OCI-LY1 (cell line): ENCODE results near the gene AP2B1.

Experiments used
- H2AFZ ChIP-seq: fragments of 200-600 bp; sonication (generic), shearing (Covaris generic); 2 replicates; pipeline ENCODE4 v1.6.0; 2014; ENCODE audit warnings: antibody characterized with exemption, mild to moderate bottlenecking, low read length
- H3F3A ChIP-seq: fragments of 200-600 bp; sonication (generic), shearing (Covaris generic); 2 replicates; pipeline ENCODE4 v1.6.0; 2014; ENCODE audit warnings: mild to moderate bottlenecking, antibody characterized with exemption, low read length, moderate library complexity; ENCODE audit not compliant: insufficient read depth
- H3K27ac ChIP-seq: fragments of 200-600 bp; sonication (generic); 2 replicates; pipeline ENCODE4 v1.5.1; 2014; ENCODE audit warnings: low read length, mixed run types, mild to moderate bottlenecking, low read depth; ENCODE audit not compliant: poor library complexity, severe bottlenecking
- H3K27me3 ChIP-seq: fragments of 200-600 bp; sonication (generic); 2 replicates; pipeline ENCODE4 v1.6.0; 2014; ENCODE audit warnings: antibody characterized with exemption, mild to moderate bottlenecking, low read length, moderate library complexity; ENCODE audit not compliant: insufficient read depth
- H3K36me3 ChIP-seq: fragments of 200-600 bp; sonication (generic); 2 replicates; pipeline ENCODE4 v1.6.1; 2014; ENCODE audit warnings: mild to moderate bottlenecking, antibody characterized with exemption, low read length, moderate library complexity, mixed read lengths; ENCODE audit not compliant: insufficient read depth
- H3K4me1 ChIP-seq: fragments of 200-600 bp; sonication (generic); 2 replicates; pipeline ENCODE4 v1.5.1; 2014; ENCODE audit warnings: mild to moderate bottlenecking, low read length, moderate library complexity; ENCODE audit not compliant: insufficient read depth, severe bottlenecking
- H3K4me2 ChIP-seq: fragments of 200-600 bp; sonication (generic), shearing (Covaris generic); 2 replicates; pipeline ENCODE4 v1.6.1; 2014; ENCODE audit warnings: low read length
- H3K4me3 ChIP-seq: fragments of 200-600 bp; sonication (generic); 2 replicates; pipeline ENCODE4 v1.5.1; 2014; ENCODE audit warnings: low read length, low read depth, mild to moderate bottlenecking, mixed read lengths; ENCODE audit not compliant: poor library complexity, severe bottlenecking
- H3K79me2 ChIP-seq: fragments of 200-600 bp; shearing (Covaris generic); 2 replicates; pipeline ENCODE4 v1.6.1; 2016; ENCODE audit warnings: mixed run types, low read length, mixed read lengths; ENCODE audit not compliant: insufficient read depth
- H3K9ac ChIP-seq: fragments of 200-600 bp; sonication (generic), shearing (Covaris generic); 2 replicates; pipeline ENCODE4 v1.6.1; 2014; ENCODE audit warnings: mild to moderate bottlenecking, low read length, mixed read lengths
- H3K9me2 ChIP-seq: fragments of 200-600 bp; sonication (generic), shearing (Covaris generic); 2 replicates; pipeline ENCODE4 v1.6.1; 2014; ENCODE audit warnings: low read depth, mild to moderate bottlenecking, low read length, mixed read lengths
- H3K9me3 ChIP-seq: fragments of 200-600 bp; shearing (Covaris generic); 2 replicates; pipeline ENCODE4 v1.6.1; 2014; ENCODE audit warnings: low read length, mixed read lengths
- H4K20me1 ChIP-seq: fragments of 200-600 bp; sonication (generic), shearing (Covaris generic); 2 replicates; pipeline ENCODE4 v1.6.0; 2016; ENCODE audit warnings: mild to moderate bottlenecking, low read length; ENCODE audit not compliant: insufficient read depth
- CTCF ChIP-seq: fragments of 200-600 bp; sonication (generic), shearing (Covaris generic); IDR thresholded peaks from 2 replicates; pipeline ENCODE4 v1.5.1; 2017; ENCODE audit warnings: mild to moderate bottlenecking, antibody characterized with exemption, low read length, moderate library complexity, mixed read lengths
- EZH2 ChIP-seq: fragments of 200-600 bp; sonication (generic), shearing (Covaris generic); IDR thresholded peaks from 2 replicates; pipeline ENCODE4 v1.8.0; 2017; ENCODE audit warnings: borderline replicate concordance, mixed run types, mild to moderate bottlenecking, antibody characterized with exemption, low read length, moderate library complexity, mixed read lengths

AP2B1 gene

DNA sequence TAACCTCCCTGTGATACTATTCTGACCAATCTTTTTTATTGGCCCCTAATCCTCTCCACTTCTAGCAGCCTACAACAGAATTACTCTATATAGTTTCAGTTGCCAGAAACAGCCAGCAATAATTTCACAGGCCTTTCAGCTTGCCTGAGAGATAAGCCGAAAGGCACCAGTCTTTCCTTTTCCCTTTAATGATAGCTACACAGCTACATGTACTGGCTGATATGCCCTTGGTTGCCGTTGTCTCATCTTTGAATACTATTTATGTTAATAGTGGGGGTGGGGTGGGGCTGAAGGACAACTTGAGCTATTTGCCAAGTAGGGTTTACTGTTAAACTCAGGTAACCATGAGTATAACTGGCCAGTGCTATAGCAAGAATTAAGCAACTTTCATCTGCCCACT, 108.5 kb downstream of the AP2B1 start:
- H3K4me3 ChIP-seq: no peak overlapping the region
- no peak overlapping the region for H3K4me2 ChIP-seq
- TF ChIP-seq CTCF (no peak), EZH2 (no peak)
- no peaks in the 10 kb centered on the region for H3K4me1 ChIP-seq
- peaks cover 20% of the 10 kb centered on the region; the same call in 1 of the 2 replicates for H3K36me3 ChIP-seq
- no peaks in the 10 kb centered on the region for H4K20me1 ChIP-seq
- H3K9me2 ChIP-seq: no peaks in the 10 kb centered on the region
- H3K9me3 ChIP-seq: no peaks in the 10 kb centered on the region
- no peak overlapping the region for H3K27ac ChIP-seq
- H3K9ac ChIP-seq: no peak overlapping the region
- no peaks in the 10 kb centered on the region for H3K79me2 ChIP-seq
- H2AFZ ChIP-seq: no peak overlapping the region
- no peaks in the 10 kb centered on the region for H3K27me3 ChIP-seq
- no peaks in the 10 kb centered on the region for H3F3A ChIP-seq

DNA sequence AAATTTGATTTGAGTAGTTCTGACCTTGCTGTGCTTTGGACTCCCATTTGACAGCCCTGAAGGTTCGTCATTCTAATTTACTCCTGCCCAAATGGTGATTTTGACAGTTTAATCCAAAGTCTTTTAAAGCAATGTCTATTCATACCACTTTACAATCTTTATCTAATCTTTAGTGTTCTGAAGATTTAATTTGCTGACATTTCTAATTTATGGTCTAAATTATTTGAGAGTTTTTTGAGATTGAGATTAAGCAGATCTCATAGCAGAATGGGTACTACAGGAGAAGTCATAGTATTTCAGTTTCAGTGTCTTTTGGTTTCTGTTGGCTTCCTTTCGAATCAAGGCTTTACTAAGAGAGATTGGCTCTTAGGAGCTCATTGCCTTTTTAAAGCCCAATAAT, 111.7 kb downstream of the AP2B1 start:
- H3K4me2 ChIP-seq: no peak overlapping the region
- TF ChIP-seq CTCF: no peak
- no peak for TF ChIP-seq EZH2
- H3K27me3 ChIP-seq: no peaks in the 10 kb centered on the region
- H3K27ac ChIP-seq: no peak overlapping the region
- H3F3A ChIP-seq: no peaks in the 10 kb centered on the region
- no peak overlapping the region for H3K4me3 ChIP-seq
- no peaks in the 10 kb centered on the region for H3K9me3 ChIP-seq
- no peaks in the 10 kb centered on the region for H3K9me2 ChIP-seq
- H3K36me3 ChIP-seq: peaks cover 15% of the 10 kb centered on the region; the same call in 1 of the 2 replicates
- no peaks in the 10 kb centered on the region for H4K20me1 ChIP-seq
- H3K9ac ChIP-seq: no peak overlapping the region
- H3K79me2 ChIP-seq: no peaks in the 10 kb centered on the region
- H3K4me1 ChIP-seq: no peaks in the 10 kb centered on the region
- no peak overlapping the region for H2AFZ ChIP-seq

DNA sequence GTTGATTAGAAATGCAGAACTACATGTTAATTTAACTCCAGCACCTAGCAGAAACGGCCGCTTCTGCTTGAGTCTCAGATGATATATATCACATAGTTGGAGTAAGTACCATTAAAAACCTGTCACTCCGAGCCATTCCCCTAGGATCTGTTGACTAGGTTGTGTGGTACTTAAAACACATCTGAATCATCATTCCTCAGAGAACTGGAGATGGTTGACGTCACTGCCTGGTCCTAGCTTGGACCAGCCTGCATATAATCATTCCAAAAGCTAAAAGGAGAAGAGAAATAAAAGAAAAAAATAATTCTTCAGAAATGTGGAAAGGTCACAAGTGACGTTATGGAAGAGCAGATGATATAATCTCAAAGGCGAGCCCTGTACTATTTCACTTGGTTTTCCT, 113.0 kb downstream of the AP2B1 start:
- no peak for TF ChIP-seq EZH2
- TF ChIP-seq CTCF: no peak
- Histone ChIP-seq H3K36me3 (peaks cover 9% of the 10 kb centered on the region; the same call in 1 of the 2 replicates), H2AFZ (no peak overlapping the region), H4K20me1 (no peaks in the 10 kb centered on the region), H3K9me3 (no peaks in the 10 kb centered on the region), H3F3A (no peaks in the 10 kb centered on the region), H3K9me2 (no peaks in the 10 kb centered on the region), H3K4me2 (no peak overlapping the region), H3K79me2 (no peaks in the 10 kb centered on the region), H3K27me3 (no peaks in the 10 kb centered on the region), H3K4me1 (no peaks in the 10 kb centered on the region), H3K9ac (no peak overlapping the region), H3K4me3 (no peak overlapping the region), H3K27ac (no peak overlapping the region)
